Hepatocyte (in vitro differentiated cells): ENCODE measurements around the gene KRT75.
A peak's percentile ranks its signal among the peaks of the same experiment; 100 is the strongest.

ENCODE experiments used
- EZH2 ChIP-seq: fragments of 200-600 bp; sonication (generic); IDR thresholded peaks from 2 replicates; pipeline ENCODE4 v1.6.1; 2016; ENCODE audit warnings: antibody characterized with exemption, mild to moderate bottlenecking, borderline replicate concordance
- EZH2phosphoT487 ChIP-seq: fragments of 200-600 bp; sonication (generic); IDR thresholded peaks from one replicate; pipeline ENCODE4 v1.6.1; 2018; ENCODE audit warnings: antibody characterized with exemption, mild to moderate bottlenecking, low read depth, moderate library complexity; ENCODE audit not compliant: unreplicated experiment, severe bottlenecking
- TF ChIP-seq, protein P1 (sequence below): fragments of 200-600 bp; sonication (generic); IDR thresholded peaks from 2 replicates; pipeline ENCODE4 v1.5.1; 2016; ENCODE audit warnings: antibody characterized with exemption, mild to moderate bottlenecking; ENCODE audit not compliant: poor library complexity

DNA sequence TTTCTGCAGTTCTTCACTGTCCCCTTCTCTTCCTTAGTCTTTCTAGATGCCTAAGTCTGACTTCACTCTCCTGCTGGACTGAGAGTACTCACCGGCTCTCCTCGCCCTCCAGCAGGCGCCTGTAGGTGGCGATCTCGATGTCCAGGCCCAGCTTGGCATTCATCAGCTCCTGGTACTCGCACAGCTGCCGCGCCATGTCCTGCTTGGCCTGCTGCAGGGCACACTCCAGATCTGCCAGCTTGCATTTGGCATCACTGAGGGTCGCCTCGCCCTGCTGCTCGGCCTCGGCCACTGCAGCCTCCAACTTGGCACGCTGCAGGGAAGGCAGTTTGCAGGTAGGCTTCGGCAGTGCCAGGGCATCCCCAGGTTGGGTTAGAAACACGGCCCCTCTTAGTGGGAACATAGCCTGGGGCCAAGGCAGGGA is 53.9 kb downstream of the KRT75 start:
- TF ChIP-seq, protein P1, sequence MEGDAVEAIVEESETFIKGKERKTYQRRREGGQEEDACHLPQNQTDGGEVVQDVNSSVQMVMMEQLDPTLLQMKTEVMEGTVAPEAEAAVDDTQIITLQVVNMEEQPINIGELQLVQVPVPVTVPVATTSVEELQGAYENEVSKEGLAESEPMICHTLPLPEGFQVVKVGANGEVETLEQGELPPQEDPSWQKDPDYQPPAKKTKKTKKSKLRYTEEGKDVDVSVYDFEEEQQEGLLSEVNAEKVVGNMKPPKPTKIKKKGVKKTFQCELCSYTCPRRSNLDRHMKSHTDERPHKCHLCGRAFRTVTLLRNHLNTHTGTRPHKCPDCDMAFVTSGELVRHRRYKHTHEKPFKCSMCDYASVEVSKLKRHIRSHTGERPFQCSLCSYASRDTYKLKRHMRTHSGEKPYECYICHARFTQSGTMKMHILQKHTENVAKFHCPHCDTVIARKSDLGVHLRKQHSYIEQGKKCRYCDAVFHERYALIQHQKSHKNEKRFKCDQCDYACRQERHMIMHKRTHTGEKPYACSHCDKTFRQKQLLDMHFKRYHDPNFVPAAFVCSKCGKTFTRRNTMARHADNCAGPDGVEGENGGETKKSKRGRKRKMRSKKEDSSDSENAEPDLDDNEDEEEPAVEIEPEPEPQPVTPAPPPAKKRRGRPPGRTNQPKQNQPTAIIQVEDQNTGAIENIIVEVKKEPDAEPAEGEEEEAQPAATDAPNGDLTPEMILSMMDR: peak; percentile 45
- no peak for TF ChIP-seq EZH2
- TF ChIP-seq EZH2phosphoT487: no peak
